HCT116 (cell line): ENCODE data around the gene ARHGAP5. TPM values are rescaled to one million over a fixed set of nuclear protein-coding genes. Genes with fewer than 3 reads are reported as not detected.

Experiments used
- ATAC-seq: fragments of 200-7000 bp; cut with Tn5 transposase; 2 replicates; pipeline ENCODE4 v1.9.1; 2020; ENCODE audit warnings: mild to moderate bottlenecking, moderate library complexity
- BruUV-seq: library from RNA; stranded (reverse); fragments of 400-500 nt; replicated peaks from 2 replicates; lab custom pipeline; 2021; lab: Mats Ljungman, UMichigan
- CTCF ChIA-PET: fragments of 300-600 bp; sonication (Branson Sonifier 250); formaldehyde crosslinking; loops from one replicate; lab custom pipeline; 2021; ENCODE audit warnings: antibody characterized with exemption; lab: Charles Lee
- POLR2A ChIA-PET: fragments of 300-600, 350-600 bp; sonication (Branson Sonifier 250); formaldehyde crosslinking; loops from one replicate; lab custom pipeline; 2021; ENCODE audit warnings: antibody characterized with exemption; lab: Charles Lee
- RAD21 ChIA-PET, 2 experiments: fragments of 300-600 bp; sonication (Branson Sonifier 250); formaldehyde crosslinking; loops; one replicate each; lab custom pipeline; 2023; ENCODE audit warnings: low total read pairs in 2 of 2; ENCODE audit not compliant: uncharacterized antibody in 2 of 2, unreplicated experiment in 2 of 2, low non-redundant PET in 1 of 2; lab: Charles Lee
- DNase-seq: peaks from one replicate; pipeline ENCODE4 v3.0.0-alpha.2; 2010; ENCODE audit warnings: low read depth, low spot score
- H2AFZ ChIP-seq: fragments of 200-600 bp; shearing (Covaris generic), sonication (generic); 2 replicates; pipeline ENCODE4 v1.6.1; 2017; ENCODE audit warnings: low read depth, mixed run types, mixed read lengths, antibody characterized with exemption, low read length; ENCODE audit not compliant: poor library complexity, severe bottlenecking
- H3K27ac ChIP-seq: 2 replicates; pipeline ENCODE4 v1.5.1; 2012; ENCODE audit warnings: low read depth, low read length
- H3K27me3 ChIP-seq: fragments of 200-600 bp; sonication (generic); 2 replicates; pipeline ENCODE4 v1.6.1; 2016; ENCODE audit warnings: mixed run types, low read length, mixed read lengths; ENCODE audit not compliant: insufficient read depth
- H3K36me3 ChIP-seq, 2 experiments: fragments of 200-500 bp in 1 of 2; fragments of 200-600 bp in 1 of 2; sonication (Bioruptor generic) in 1 of 2; sonication (generic) in 1 of 2; 2 replicates each; pipeline versions ENCODE4 v1.5.1 to v1.6.1; 2014 to 2016; ENCODE audit warnings: low read length in 2 of 2, inconsistent platforms in 1 of 2, mixed read lengths in 1 of 2, mixed run types in 1 of 2; ENCODE audit not compliant: insufficient read depth in 2 of 2, control insufficient read depth in 1 of 2
- H3K4me1 ChIP-seq, 2 experiments: fragments of 200-600 bp in 1 of 2; sonication (generic) in 1 of 2; 2 replicates each; pipeline versions ENCODE4 v1.5.1 to v1.6.1; 2012 to 2017; ENCODE audit warnings: low read length in 2 of 2, inconsistent platforms in 1 of 2, mild to moderate bottlenecking in 1 of 2, mixed read lengths in 1 of 2, mixed run types in 1 of 2, moderate library complexity in 1 of 2; ENCODE audit not compliant: insufficient read depth in 2 of 2, control insufficient read depth in 1 of 2
- H3K4me2 ChIP-seq: fragments of 200-600 bp; sonication (generic); 2 replicates; pipeline ENCODE4 v1.6.1; 2017; ENCODE audit warnings: mixed run types, low read length, mixed read lengths
- H3K4me3 ChIP-seq, 2 experiments: fragments of 200-600 bp in 1 of 2; sonication (generic) in 1 of 2; replicated peaks in 1 of 2; 2 replicates each; pipeline ENCODE4 v1.5.1; 2011 to 2016; ENCODE audit warnings: low read length in 2 of 2, control low read depth in 1 of 2, low read depth in 1 of 2, mild to moderate bottlenecking in 1 of 2, mixed read lengths in 1 of 2, mixed run types in 1 of 2
- H3K79me2 ChIP-seq: fragments of 200-600 bp; sonication (generic); 2 replicates; pipeline ENCODE4 v1.6.1; 2017; ENCODE audit warnings: mild to moderate bottlenecking, mixed run types, low read length, moderate library complexity, mixed read lengths; ENCODE audit not compliant: insufficient read depth
- H3K9ac ChIP-seq: fragments of 200-600 bp; sonication (generic); 2 replicates; pipeline ENCODE4 v1.6.1; 2016; ENCODE audit warnings: low read length, mixed read lengths
- H3K9me2 ChIP-seq: fragments of 200-600 bp; sonication (generic), shearing (Covaris generic); 2 replicates; pipeline ENCODE4 v1.6.1; 2017; ENCODE audit warnings: mixed run types, mild to moderate bottlenecking, moderate library complexity; ENCODE audit not compliant: insufficient read depth
- H3K9me3 ChIP-seq, 2 experiments: fragments of 200-500 bp in 1 of 2; fragments of 200-600 bp in 1 of 2; sonication (Bioruptor generic) in 1 of 2; sonication (generic) in 1 of 2; 2 replicates each; pipeline ENCODE4 v1.6.1; 2014 to 2017; ENCODE audit warnings: low read length in 2 of 2, mixed read lengths in 2 of 2, inconsistent platforms in 1 of 2, low read depth in 1 of 2, mild to moderate bottlenecking in 1 of 2, mixed run types in 1 of 2, moderate library complexity in 1 of 2; ENCODE audit not compliant: control insufficient read depth in 1 of 2, insufficient read depth in 1 of 2
- H4K20me1 ChIP-seq: fragments of 200-600 bp; sonication (generic), shearing (Covaris generic); 2 replicates; pipeline ENCODE4 v1.6.1; 2017; ENCODE audit warnings: mixed run types, mild to moderate bottlenecking, moderate library complexity; ENCODE audit not compliant: insufficient read depth
- CBX3 ChIP-seq: IDR thresholded peaks from 2 replicates; pipeline ENCODE4 v1.6.1; 2012; ENCODE audit warnings: low read depth
- CEBPB ChIP-seq: IDR thresholded peaks from 2 replicates; pipeline ENCODE4 v1.6.1; 2012; ENCODE audit warnings: low read depth
- CTCF ChIP-seq, 3 experiments: fragments of 200-600 bp in 1 of 3; sonication (generic) in 1 of 3; IDR thresholded peaks in 2 of 3; conservative IDR thresholded peaks in 1 of 3; 2 replicates each; pipeline ENCODE4 v1.5.1; 2012 to 2017; ENCODE audit warnings: low read depth in 2 of 3, low read length in 2 of 3, antibody characterized with exemption in 1 of 3, borderline replicate concordance in 1 of 3, control low read depth in 1 of 3, mild to moderate bottlenecking in 1 of 3, mixed read lengths in 1 of 3, mixed run types in 1 of 3, moderate library complexity in 1 of 3; ENCODE audit not compliant: insufficient read depth in 1 of 3
- EGR1 ChIP-seq: IDR thresholded peaks from 2 replicates; pipeline ENCODE4 v1.6.1; 2012; ENCODE audit warnings: low read depth
- EZH2phosphoT487 ChIP-seq: fragments of 200-600 bp; IDR thresholded peaks from 2 replicates; pipeline ENCODE4 v1.6.1; 2018; ENCODE audit warnings: antibody characterized with exemption, borderline replicate concordance
- JUND ChIP-seq: IDR thresholded peaks from 2 replicates; pipeline ENCODE4 v1.6.1; 2012
- POLR2A ChIP-seq: IDR thresholded peaks from 2 replicates; pipeline ENCODE4 v1.7.0; 2011; ENCODE audit warnings: borderline replicate concordance; ENCODE audit not compliant: insufficient read depth, insufficient read length; ENCODE audit errors: extremely low read depth
- RAD21 ChIP-seq: IDR thresholded peaks from 2 replicates; pipeline ENCODE4 v1.6.1; 2012; ENCODE audit warnings: low read depth, mild to moderate bottlenecking
- REST ChIP-seq: IDR thresholded peaks from 2 replicates; pipeline ENCODE4 v1.6.1; 2012; ENCODE audit warnings: low read depth
- TCF7L2 ChIP-seq: IDR thresholded peaks from 2 replicates; pipeline ENCODE4 v1.7.0; 2011; ENCODE audit warnings: borderline replicate concordance, inconsistent platforms; ENCODE audit not compliant: insufficient read depth, insufficient read length; ENCODE audit errors: extremely low read depth
- ZFX ChIP-seq: fragments of 450-650 bp; IDR thresholded peaks from 2 replicates; pipeline ENCODE4 v1.6.1; 2017
- intact Hi-C: fragments of 100-400 bp; cut with micrococcal nuclease; formaldehyde crosslinking; loops from 2 replicates; pipeline ENCODE4 v1.10.0; 2022
- total RNA-seq: library from RNA; stranded (reverse); gene quantifications from one replicate; pipeline ENCODE4 v1.2.1, GENCODE V29; 2021; ENCODE audit not compliant: unreplicated experiment

ARHGAP5 gene
- total RNA-seq, 1 experiment from 2014 or later: 66.7 TPM

GRCh38 chr14:32073537-32074189 is 3.4 kb upstream of the ARHGAP5 start:
- Histone ChIP-seq H3K27me3 (no peaks in the 10 kb centered on the region), H2AFZ (no peak overlapping the region), H3K4me1 (peaks cover 6 to 26% of the 10 kb centered on the region in 2 experiments), H3K9me2 (no peaks in the 10 kb centered on the region), H3K4me2 (no peak overlapping the region), H3K36me3 (no peaks in the 10 kb centered on the region), H3K27ac (no peak overlapping the region), H4K20me1 (no peaks in the 10 kb centered on the region), H3K9me3 (no peaks in the 10 kb centered on the region), H3K4me3 (no peak overlapping the region), H3K79me2 (peaks cover 18% of the 10 kb centered on the region), H3K9ac (no peak overlapping the region)
- no TSS peak for BruUV-seq
- intact Hi-C loops: loop anchor here (1.0 to 10.0 kb wide), 4 partner anchors 179 to 559 kb away; no protein-coding TSS in a partner anchor
- DNase-seq (peak; percentile 82), ATAC-seq (no peak)
- ChIA-PET RAD21 (interaction anchor here (0.5 to 1.2 kb wide), 5 partner anchors 136 to 564 kb away, joined by 3 read pairs; no protein-coding TSS in a partner anchor), POLR2A (interaction anchor here (0.9 kb wide), 1 partner anchor 167 kb away, joined by 4 read pairs; no protein-coding TSS in a partner anchor), CTCF (interaction anchor here (0.7 to 2.8 kb wide), 9 partner anchors 10 to 563 kb away, joined by 3 to 21 read pairs (median 4); no protein-coding TSS in a partner anchor)
- TF ChIP-seq EGR1: no peak
- TF ChIP-seq JUND: no peak
- TF ChIP-seq REST: no peak
- TF ChIP-seq ZFX: no peak
- TF ChIP-seq CTCF (IDR thresholded peaks at IDR 0.05 in 2 of 3, conservative IDR thresholded peaks at IDR 0.05 in 1 of 3; ENCODE audit: borderline replicate concordance in 1 of 3, insufficient read depth in 1 of 3, low read depth in 2 of 3, low read length in 2 of 3): peak; percentile 66 to 72 (median 69)
- peak; percentile 74 for TF ChIP-seq RAD21
- TF ChIP-seq TCF7L2: no peak
- TF ChIP-seq CEBPB: 0 out of 2 replicates have a peak, but pooled peaks have one; percentile 20
- no peak for TF ChIP-seq POLR2A
- TF ChIP-seq CBX3: no peak
- TF ChIP-seq EZH2phosphoT487: no peak
- TF ChIP-seq, all 23 proteins: peak for 3
